HG03025 (cell line): ENCODE data around the gene ARHGEF38.
A peak's percentile ranks its signal among the peaks of the same experiment; 100 is the strongest.

Experiments
- ATAC-seq: cut with Tn5 transposase; IDR thresholded peaks from one replicate; pipeline ENCODE4 v1.9.1; 2021; ENCODE audit warnings: mild to moderate bottlenecking, moderate library complexity; ENCODE audit not compliant: unreplicated experiment, low FRiP score

ARHGEF38 gene, protein sequence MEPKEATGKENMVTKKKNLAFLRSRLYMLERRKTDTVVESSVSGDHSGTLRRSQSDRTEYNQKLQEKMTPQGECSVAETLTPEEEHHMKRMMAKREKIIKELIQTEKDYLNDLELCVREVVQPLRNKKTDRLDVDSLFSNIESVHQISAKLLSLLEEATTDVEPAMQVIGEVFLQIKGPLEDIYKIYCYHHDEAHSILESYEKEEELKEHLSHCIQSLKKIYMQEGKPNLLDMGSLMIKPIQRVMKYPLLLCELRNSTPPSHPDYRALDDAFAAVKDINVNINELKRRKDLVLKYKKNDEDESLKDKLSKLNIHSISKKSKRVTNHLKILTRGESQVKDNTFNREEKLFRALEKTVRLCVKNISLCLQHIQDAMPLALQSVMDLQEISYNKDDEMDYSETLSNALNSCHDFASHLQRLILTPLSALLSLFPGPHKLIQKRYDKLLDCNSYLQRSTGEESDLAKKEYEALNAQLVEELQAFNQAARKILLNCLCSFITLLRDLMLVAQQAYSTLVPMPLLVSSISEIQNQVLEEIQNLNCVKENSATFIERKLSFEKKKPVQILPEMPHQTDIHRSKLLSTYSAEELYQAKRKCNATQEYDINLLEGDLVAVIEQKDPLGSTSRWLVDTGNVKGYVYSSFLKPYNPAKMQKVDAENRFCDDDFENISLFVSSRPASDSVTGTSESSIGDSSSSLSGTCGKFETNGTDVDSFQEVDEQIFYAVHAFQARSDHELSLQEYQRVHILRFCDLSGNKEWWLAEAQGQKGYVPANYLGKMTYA

GRCh38 chr4:105551965-105552746 lies at the start of gene ARHGEF38:
TSS of gene ARHGEF38 (plus strand) at chr4:105552620. CDS start at chr4:105552766, 146 bp downstream.
- ATAC-seq = no peak

DNA sequence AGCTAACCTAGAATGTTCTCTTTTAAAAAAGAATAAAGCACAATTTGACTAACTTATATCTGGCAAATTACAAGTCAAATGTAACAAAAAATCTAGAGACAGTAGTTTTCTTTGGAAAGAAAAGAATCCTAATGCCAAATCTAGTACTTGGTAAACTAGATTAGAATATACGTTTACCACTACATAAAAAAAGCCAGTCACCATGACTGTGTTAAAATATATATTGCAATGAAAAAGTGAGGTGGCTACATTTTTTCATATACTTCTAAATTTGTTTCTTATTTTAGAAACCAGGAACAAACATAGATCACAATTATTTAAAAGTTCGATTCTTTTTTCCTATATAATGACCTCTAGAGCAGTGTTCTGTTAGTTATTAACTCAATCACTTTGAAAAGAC lies 48.9 kb upstream of the ARHGEF38 start:
- ATAC-seq = no peak

DNA sequence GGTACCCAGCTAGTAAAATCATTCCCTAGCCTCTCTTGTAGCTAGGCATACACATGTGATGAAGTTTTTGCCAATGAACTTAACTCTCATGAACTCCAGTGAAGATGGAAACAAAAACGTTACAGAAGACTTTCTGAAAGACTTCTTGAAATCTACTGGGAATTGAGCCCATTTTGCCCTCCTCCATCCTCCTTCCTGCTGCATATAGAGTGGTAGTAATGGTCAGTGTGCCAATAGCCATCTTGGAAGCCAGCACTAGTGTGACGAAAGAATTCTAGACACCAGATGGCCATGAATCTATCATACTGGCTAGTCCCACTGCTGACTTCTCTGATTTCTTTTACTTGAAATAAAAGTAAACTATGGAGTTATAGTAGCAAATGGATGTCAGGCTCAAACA lies 47.7 kb upstream of the ARHGEF38 start:
- ATAC-seq = no peak

DNA sequence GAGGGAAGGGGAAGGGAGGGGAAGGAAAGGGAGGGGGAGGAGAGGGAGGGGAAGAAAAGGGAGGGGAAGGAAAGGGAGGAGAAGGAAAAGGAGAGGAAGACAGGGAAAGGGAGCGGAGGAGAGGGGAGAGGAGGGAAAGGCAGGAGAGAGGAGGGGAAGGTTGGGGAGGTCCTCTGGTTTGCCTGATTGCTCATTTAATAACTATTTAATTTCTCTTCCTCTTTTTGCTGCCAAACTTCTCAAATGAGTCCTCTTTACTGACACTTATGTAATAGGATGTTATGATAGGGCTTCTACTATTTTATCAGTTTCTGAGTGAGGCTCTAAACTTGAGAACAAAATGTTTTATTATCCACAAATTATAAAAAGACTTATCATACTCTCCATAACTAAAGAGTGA lies 43.1 kb upstream of the ARHGEF38 start:
- peak; percentile 57 for ATAC-seq

DNA sequence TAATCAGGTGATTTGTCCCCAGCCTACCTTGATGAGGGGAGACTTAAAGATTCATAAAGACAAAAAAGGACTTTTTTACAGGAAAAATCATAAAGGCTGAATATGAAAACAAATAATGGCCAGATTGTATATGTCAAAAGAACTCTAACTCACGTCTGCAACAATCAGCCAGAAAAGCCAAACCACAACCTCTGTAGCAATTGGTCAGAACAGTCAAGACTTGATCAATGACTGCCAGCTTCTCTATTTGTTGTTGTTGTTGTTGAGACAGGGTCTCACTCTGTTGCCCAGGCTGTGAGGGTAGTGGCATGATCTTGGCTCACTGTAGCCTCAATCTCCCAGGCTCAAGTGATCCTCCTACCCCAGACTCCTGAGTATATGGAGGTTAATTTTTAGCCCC lies 42.7 kb upstream of the ARHGEF38 start:
- ATAC-seq = peak; percentile 33

- no peak for ATAC-seq
Measured at GRCh38 chr4:105510245-105510644, 42.2 kb upstream of the ARHGEF38 start.

DNA sequence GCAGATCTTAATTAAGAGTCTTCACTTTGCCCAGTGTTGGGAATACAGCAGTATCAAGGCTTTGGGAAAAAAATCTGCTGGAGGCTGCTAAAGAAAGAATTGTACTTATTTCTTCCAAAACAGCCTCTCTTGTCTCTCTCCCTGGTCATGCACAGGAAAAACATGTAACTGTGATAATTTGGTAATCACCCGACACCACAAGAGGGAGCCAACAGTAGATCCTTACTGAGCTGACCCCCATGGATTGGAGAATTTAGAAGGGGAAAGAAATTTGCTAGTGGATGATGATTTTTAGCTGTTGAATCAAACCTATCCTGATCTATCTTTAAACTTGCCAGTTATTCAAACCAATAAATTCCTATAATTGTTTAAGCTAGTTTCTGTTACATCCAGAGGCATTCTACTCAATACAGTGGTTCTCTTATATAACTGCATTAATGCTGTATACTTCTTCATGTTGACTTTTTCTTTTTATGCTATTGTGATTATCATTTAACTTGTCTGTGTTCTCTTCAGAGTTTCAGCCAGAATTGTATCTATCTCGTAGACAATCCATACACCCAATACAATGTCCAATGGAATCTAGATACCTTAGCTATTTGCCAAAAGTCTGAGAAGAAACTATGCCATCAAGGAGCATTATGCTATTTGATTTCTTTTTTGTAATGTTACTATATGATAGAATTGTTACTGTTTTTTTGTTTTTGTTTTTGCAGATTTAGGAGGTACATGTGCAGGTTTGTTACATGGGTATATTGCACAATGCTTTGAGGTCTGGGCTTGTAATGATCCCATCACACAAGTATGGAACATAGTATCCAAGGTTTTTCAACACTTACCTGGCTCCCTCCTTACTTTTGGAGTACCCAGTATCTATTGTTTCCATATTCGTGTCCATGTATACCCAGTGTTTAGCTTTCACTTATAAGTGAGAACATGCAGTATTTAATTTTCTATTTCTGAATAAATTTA lies 31.3 kb upstream of the ARHGEF38 start:
- peak; percentile 63 for ATAC-seq

DNA sequence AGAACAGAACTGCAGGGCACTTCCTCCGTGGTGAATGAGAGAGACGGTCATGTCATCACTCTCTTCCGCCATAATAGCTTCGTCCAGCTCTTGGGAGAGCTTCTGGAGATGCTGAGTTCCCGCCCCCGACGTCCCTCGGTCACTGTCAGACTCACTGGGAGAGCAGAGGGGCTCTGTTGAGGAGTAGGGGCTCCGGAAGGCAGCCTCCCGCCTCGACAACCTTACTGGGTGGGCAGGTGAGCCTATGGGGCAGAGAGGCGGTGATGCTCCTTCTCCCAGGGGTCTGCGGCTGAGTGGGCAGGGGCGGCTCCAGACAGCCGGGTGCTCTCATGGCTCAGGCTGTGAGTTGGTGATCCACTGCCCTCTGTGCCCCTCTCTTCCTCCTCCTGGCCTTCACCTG lies 25.8 kb upstream of the ARHGEF38 start:
- no peak for ATAC-seq

- no peak for ATAC-seq
Measured at GRCh38 chr4:105527081-105527480, 25.3 kb upstream of the ARHGEF38 start.

GRCh38 chr4:105536601-105537000 lies 15.8 kb upstream of the ARHGEF38 start:
- ATAC-seq = no peak

DNA sequence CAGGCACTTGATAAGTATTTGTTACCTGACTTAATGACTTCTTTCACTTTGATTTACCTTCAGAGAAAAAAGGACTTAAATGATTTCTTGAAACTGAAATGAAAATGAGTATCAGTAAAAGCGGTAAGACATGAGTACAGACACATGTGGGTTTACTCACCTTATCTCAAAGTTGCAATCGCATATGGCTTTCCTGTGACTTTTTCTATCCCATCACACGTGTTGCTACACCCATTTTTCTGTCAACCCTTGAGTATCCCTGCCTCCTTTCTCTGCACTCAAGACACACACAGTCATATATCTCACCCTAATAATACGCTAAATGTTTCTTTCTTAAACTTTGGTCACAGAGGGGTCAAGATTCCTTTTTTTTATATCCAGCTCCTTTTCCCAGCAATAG lies 11.0 kb upstream of the ARHGEF38 start:
- no peak for ATAC-seq

DNA sequence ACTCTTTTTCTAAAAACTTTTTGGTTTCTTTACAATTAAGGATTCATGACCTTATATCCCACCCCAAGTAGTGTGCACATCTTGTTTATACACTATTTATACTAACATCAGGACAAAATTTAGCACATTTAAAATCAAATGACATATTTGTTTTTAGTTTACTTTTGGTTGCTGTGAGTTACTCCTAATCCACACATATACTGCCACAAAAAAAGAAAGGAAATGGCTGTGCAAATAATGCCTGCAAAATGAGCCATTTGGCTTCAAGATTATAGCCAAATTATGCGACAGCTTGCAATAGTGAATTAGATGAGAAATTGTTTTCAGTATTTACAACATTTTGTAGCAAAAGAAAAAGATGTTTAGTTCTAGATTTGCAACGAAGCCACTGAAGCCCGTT lies 10.4 kb upstream of the ARHGEF38 start:
- ATAC-seq = no peak

DNA sequence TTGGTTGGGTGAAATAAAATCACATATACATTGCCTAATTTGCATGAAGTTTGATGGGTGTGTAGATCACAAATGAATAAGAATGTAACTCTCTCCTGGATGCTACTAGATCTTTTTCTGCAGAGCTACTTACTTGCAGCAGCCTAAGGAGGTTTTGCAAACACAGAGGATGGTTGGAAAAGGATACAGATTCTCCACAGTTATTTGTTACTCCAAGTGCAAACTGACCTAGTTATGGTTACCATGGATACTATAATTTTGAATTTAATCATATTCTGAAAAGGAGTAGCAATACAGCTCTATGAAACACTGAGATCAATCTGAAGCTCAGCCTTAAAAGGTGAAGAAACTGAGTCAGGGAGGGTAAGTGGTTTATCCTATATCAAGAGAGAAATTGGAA lies 9.1 kb upstream of the ARHGEF38 start:
- ATAC-seq = no peak

DNA sequence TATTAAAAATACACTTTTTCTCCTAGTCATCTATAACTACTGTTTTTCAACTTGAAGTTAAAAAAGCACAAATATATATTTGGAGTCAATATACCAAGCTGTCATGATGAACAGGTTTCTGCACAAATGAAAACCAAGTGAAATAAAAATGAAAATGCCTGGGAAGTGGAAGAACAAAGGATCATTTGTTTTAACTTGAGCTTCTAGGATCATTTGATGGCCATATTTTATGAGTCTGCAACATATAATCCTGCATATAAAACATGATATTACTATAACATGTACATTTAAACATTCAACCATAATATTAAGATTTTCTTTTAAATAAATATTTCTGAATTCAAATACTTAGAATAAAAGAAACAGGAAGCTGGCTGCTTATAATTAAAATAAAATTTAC lies 8.5 kb upstream of the ARHGEF38 start:
- no peak for ATAC-seq

DNA sequence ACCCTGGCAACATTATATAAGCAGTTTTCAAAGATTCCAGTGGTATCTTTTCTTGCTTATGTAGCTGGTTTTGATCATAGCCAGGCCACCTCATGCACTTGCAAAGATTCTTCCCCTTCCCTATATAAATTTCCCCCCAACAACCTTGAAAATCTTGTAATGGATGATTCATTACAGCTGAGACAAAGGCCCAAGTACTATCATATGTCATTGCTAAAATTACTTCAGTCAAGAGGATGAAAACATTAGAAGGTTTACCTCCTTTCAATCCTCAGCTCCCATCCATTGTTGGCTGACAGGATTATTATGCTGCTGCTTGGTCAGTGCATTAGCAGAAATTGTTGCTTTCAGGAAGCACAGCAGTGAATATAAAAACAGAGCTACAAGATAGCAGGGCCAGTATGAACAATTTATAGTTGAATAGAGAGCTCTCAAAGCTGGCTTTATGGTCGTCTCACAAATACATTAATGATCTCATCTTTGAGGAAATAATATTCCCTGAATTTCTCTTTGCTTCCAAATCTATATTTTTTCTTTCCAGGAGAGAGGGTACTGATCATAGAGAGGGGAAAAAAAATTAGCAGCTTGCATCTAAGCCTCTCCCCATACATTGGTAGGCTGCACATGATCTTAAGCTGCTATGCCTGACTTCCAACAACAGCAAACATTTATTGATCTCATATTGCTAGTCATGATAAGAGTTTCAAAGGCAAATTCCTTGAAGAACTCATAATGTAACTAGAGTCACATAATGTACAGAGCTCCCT lies 7.7 kb upstream of the ARHGEF38 start:
- no peak for ATAC-seq

DNA sequence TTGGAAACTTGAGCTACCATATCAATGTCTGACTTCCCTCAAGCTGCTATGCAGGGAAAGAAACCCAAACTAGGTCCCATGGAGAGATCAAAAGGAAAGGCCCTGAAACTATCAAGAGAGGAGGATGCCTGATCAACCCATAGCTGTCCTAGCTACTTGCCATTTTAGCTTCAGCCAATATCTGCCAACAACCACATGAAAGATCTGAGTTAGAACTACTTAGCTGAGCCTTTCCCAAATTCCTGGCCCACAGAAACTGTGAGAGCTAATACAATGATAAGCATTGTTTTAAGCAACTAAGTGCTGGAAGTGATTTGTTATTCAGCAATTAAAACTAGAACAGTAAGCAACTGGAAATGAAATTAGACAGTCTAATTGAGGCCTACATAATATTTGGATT lies 6.3 kb upstream of the ARHGEF38 start:
- ATAC-seq = no peak

- no peak for ATAC-seq
Measured at GRCh38 chr4:105547769-105548168, 4.7 kb upstream of the ARHGEF38 start.

GRCh38 chr4:105548483-105548882 lies 3.9 kb upstream of the ARHGEF38 start:
- ATAC-seq = no peak

DNA sequence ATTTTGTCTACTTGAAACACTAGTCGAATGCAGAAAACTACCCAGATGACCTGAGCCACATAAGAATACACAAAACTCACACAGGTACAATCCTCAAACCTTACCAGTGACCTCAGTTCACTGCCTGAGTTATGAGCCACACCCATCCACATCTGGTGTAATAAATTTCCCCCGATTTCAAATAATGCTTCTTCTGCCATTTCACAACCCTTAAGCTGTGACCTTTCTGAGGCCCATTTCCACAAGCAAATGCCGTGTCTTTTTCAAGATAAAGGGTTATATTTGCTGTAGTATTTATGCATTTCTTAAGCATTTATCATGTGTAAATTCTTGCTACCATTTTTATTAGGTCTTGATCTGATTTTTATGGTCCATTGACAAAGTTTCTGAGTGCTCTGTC lies 1.8 kb upstream of the ARHGEF38 start:
- no peak for ATAC-seq
